Activated naive CD8-positive, alpha-beta T cell (primary cell): ENCODE measurements around the gene KLRC1.
"Not testable (repeated sequence)": the region's sequence is repeated elsewhere in the genome, so short reads cannot be mapped to it uniquely, and the experiment has no call there.

Source experiments
- H3K27ac Mint-ChIP-seq: one replicate; pipeline ENCODE4 v1.8.0; 2021; ENCODE audit warnings: mixed read lengths
- H3K27me3 Mint-ChIP-seq: one replicate; pipeline ENCODE4 v1.8.0; 2021; ENCODE audit warnings: mixed read lengths
- H3K36me3 Mint-ChIP-seq: one replicate; pipeline ENCODE4 v1.8.0; 2021; ENCODE audit warnings: mixed read lengths
- H3K4me1 Mint-ChIP-seq: one replicate; pipeline ENCODE4 v1.8.0; 2021; ENCODE audit warnings: low read depth, mixed read lengths
- H3K4me3 Mint-ChIP-seq: one replicate; pipeline ENCODE4 v1.8.0; 2021; ENCODE audit warnings: mild to moderate bottlenecking, mixed read lengths
- H3K9me3 Mint-ChIP-seq: one replicate; pipeline ENCODE4 v1.8.0; 2021; ENCODE audit warnings: low read depth, mixed read lengths

The KLRC1 gene

GRCh38 chr12:10398168-10398567, 55.0 kb downstream of the KLRC1 start:
- Mint-ChIP-seq H3K4me1 (peaks cover 73% of the 10 kb centered on the region), H3K36me3 (peaks cover 12% of the 10 kb centered on the region), H3K4me3 (peak overlapping the region; percentile 57), H3K9me3 (no peaks in the 10 kb centered on the region), H3K27ac (peak overlapping the region; percentile 87), H3K27me3 (no peaks in the 10 kb centered on the region)

- Mint-ChIP-seq H3K27me3 (no peaks in the 10 kb centered on the region), H3K4me3 (peak overlapping the region; percentile 55), H3K36me3 (peaks cover 12% of the 10 kb centered on the region), H3K4me1 (peaks cover 78% of the 10 kb centered on the region), H3K27ac (peak overlapping the region; percentile 87), H3K9me3 (no peaks in the 10 kb centered on the region)
Observed at GRCh38 chr12:10397296-10397695, 55.9 kb downstream of the KLRC1 start.

DNA sequence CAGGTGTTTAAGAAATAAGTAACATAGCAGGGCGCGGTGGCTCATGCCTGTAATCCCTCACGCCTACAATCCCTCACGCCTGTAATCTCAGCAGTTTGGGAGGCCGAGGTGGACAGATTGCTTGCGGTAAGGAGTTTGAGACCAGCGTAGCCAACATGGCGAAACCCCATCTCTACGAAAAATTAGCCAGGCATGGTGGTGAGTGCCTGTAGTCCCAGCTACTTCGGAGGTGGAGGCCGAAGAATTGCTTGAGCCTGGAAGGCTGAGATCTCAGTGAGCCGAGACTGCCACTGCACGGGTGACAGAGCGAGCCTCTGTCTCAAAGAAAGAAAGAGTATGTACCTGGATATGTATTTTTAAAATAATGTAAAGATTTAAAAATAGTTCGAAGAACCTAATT, 57.0 kb downstream of the KLRC1 start:
- not testable (repeated sequence) for H3K27me3 Mint-ChIP-seq, H3K9me3 Mint-ChIP-seq, H3K4me3 Mint-ChIP-seq, H3K36me3 Mint-ChIP-seq
- H3K4me1 Mint-ChIP-seq, result peaks cover 77% of the 10 kb centered on the region
- H3K27ac Mint-ChIP-seq, result peak overlapping the region; percentile 31
